ENCODE results near the gene RASA2. TPM values are rescaled to one million over a fixed set of nuclear protein-coding genes. Genes with fewer than 3 reads are reported as not detected.

The RASA2 gene
- total and polyA plus RNA-seq, 2 of the 4 experiments (the other 2 are of a cell fraction), result 6.1 to 14.0 TPM

GRCh38 chr3:141477224-141477623 lies 9.6 kb upstream of the RASA2 start:
- WGBS, 2 experiments (ENCODE audit: extremely low coverage in 2 of 2, insufficient read length in 1 of 2), result no CpG with 5 or more reads among the region's 4 CpGs
- POLR2A ChIA-PET (ENCODE audit: unreplicated experiment), result no interaction called here
- peak; percentile 94 for DNase-seq

More at GRCh38 chr3:141477224-141477623, 9.6 kb upstream of the RASA2 start:
- H2BK120ac ChIP-seq (ENCODE audit: low read depth, low read length), result 0 out of 2 replicates have a peak overlapping the region, but pooled peaks have one; percentile 63
- dilution Hi-C loops (cut with HindIII; ENCODE audit: low sequenced_read_pairs, unreplicated experiment) (no loop called here), in situ Hi-C loops (cut with MboI; ENCODE audit: low sequenced_read_pairs) (no loop called here), intact Hi-C loops (cut with micrococcal nuclease) (no loop called here)
- H3K18ac ChIP-seq (ENCODE audit: low read depth, low read length), result no peak overlapping the region
- H3K4me3 ChIP-seq (ENCODE audit: insufficient read depth, low read depth, low read length), result no peak overlapping the region
- H4K20me1 ChIP-seq (ENCODE audit: insufficient read depth, low read length), result no peaks in the 10 kb centered on the region
- peak; percentile 85 for ATAC-seq (ENCODE audit: low read depth)
- peak overlapping the region; percentile 43; the same call in 1 of the 2 replicates for H3K23ac ChIP-seq (ENCODE audit: low read depth, low read length)
- no peak overlapping the region for H2BK15ac ChIP-seq (ENCODE audit: low read depth, low read length)
- no peaks in the 10 kb centered on the region for H3K27me3 ChIP-seq (ENCODE audit: control insufficient read depth, insufficient read depth, low read length)
- H3K9me3 ChIP-seq (ENCODE audit: control insufficient read depth, insufficient read depth, low read length), result no peaks in the 10 kb centered on the region
- TF ChIP-seq FOS (IDR thresholded peaks at IDR 0.05; ENCODE audit: low read depth, low read length) (peak; percentile 66), MXI1 (IDR thresholded peaks at IDR 0.05; ENCODE audit: borderline replicate concordance, low read depth, low read length) (no peak), NFE2L2 (IDR thresholded peaks at IDR 0.05; ENCODE audit: low read depth, low read length) (no peak), RCOR1 (IDR thresholded peaks at IDR 0.05; ENCODE audit: insufficient replicate concordance, low read length) (peak; percentile 58), BHLHE40 (IDR thresholded peaks at IDR 0.05; ENCODE audit: low read depth, low read length) (no peak), USF2 (IDR thresholded peaks at IDR 0.05; ENCODE audit: low read depth, low read length) (no peak), MAZ (IDR thresholded peaks at IDR 0.05; ENCODE audit: borderline replicate concordance, low read depth, low read length) (0 out of 2 replicates have a peak, but pooled peaks have one; percentile 13), CTCF (conservative IDR thresholded peaks at IDR 0.05; ENCODE audit: low read depth, low read length) (no peak), CHD1 (IDR thresholded peaks at IDR 0.05; ENCODE audit: low read depth, low read length) (no peak), ELK1 (IDR thresholded peaks at IDR 0.05; ENCODE audit: borderline replicate concordance, low read depth, low read length) (no peak), SMC3 (IDR thresholded peaks at IDR 0.05; ENCODE audit: low read depth, low read length) (no peak), MAFK (IDR thresholded peaks at IDR 0.05; ENCODE audit: low read depth, low read length) (no peak), RAD21 (IDR thresholded peaks at IDR 0.05; ENCODE audit: low read length) (no peak), CEBPB (IDR thresholded peaks at IDR 0.05; ENCODE audit: low read depth, low read length) (peak; percentile 37; the same call in 1 of the 2 replicates), POLR2A (IDR thresholded peaks at IDR 0.05; ENCODE audit: low read depth, low read length) (no peak)
- H3K14ac ChIP-seq (replicated peaks; ENCODE audit: low read depth, low read length), result 0 out of 2 replicates have a peak overlapping the region, but pooled peaks have one; percentile 10
- peak overlapping the region; percentile 64; the same call in 1 of the 2 replicates for H2BK20ac ChIP-seq (ENCODE audit: low read depth, low read length)
- H3K56ac ChIP-seq (ENCODE audit: extremely low read depth, insufficient read depth, low read length), result no peak overlapping the region
- peak overlapping the region; percentile 33; the same call in 1 of the 2 replicates for H3K4ac ChIP-seq (ENCODE audit: low read depth, low read length)
- BruUV-seq (replicated peaks), result no TSS peak
- H3K4me2 ChIP-seq (ENCODE audit: low read depth, low read length), result no peak overlapping the region
- H2AK5ac ChIP-seq (ENCODE audit: low read depth, low read length), result 0 out of 2 replicates have a peak overlapping the region, but pooled peaks have one; percentile 33
- no peaks in the 10 kb centered on the region for H3K4me1 ChIP-seq (ENCODE audit: control insufficient read depth, insufficient read depth, low read length)
- no peak overlapping the region for H3K9ac ChIP-seq (ENCODE audit: low read depth, low read length)
- CTCF ChIA-PET, result no interaction called here
- no peak overlapping the region for H3K27ac ChIP-seq (ENCODE audit: insufficient read depth, low read length)
- 0 out of 4 replicates have a peak overlapping the region, but pooled peaks of 1 of the 2 experiments have one; percentile 22 for H4K8ac ChIP-seq (ENCODE audit: low read depth in 2 of 2, low read length in 2 of 2)
- no peak overlapping the region for H4K91ac ChIP-seq (ENCODE audit: insufficient read depth, low read depth, low read length)
- H3K36me3 ChIP-seq (ENCODE audit: control insufficient read depth, insufficient read depth, low read length), result no peaks in the 10 kb centered on the region
- H4K5ac ChIP-seq (ENCODE audit: low read depth, low read length), result no peak overlapping the region
- 0 out of 2 replicates have a peak, but pooled peaks cover 5% of the 10 kb centered on the region for H3K9me1 ChIP-seq (ENCODE audit: insufficient read depth, low read length)
- H2AK9ac ChIP-seq (replicated peaks; ENCODE audit: low read depth, low read length, poor library complexity), result peak overlapping the region; percentile 19
- no peaks in the 10 kb centered on the region for H3K79me1 ChIP-seq (ENCODE audit: low read depth in 1 of 2, low read length in 2 of 2)
- H2AFZ ChIP-seq (replicated peaks; ENCODE audit: low read length, poor library complexity), result peak overlapping the region; percentile 69
- no peak overlapping the region for H2BK5ac ChIP-seq (ENCODE audit: low read depth, low read length, poor library complexity, severe bottlenecking)
